ENCODE measurements around the gene RETREG2. TPM values are rescaled to one million over a fixed set of nuclear protein-coding genes. Genes with fewer than 3 reads are reported as not detected.

The RETREG2 gene
- total and polyA plus RNA-seq, 9 donors: 28.9 to 57.7 (median 46.2) TPM

- Histone ChIP-seq H3K27ac (ENCODE audit: low read length) (peak overlapping the region; percentile 99), H3K27me3 (ENCODE audit: control insufficient read depth, insufficient read depth, low read length) (no peaks in the 10 kb centered on the region), H3K4me3 (ENCODE audit: low read length) (peak overlapping the region; percentile 80), H3K36me3 (ENCODE audit: control insufficient read depth, insufficient read depth, low read length) (peaks cover 58% of the 10 kb centered on the region), H3K4me1 (ENCODE audit: control insufficient read depth, insufficient read depth, low read length) (peaks cover 21% of the 10 kb centered on the region), H3K9me3 (replicated peaks; ENCODE audit: control insufficient read depth, low read depth, low read length) (no peaks in the 10 kb centered on the region)
- peak; percentile 64 for DNase-seq
- 2% methylated on average over 33 of the region's 45 CpGs for whole genome bisulfite sequencing (ENCODE audit: insufficient coverage)
These were observed 1.9 kb upstream of the RETREG2 start for GRCh38 chr2:219175928-219176817.

DNA sequence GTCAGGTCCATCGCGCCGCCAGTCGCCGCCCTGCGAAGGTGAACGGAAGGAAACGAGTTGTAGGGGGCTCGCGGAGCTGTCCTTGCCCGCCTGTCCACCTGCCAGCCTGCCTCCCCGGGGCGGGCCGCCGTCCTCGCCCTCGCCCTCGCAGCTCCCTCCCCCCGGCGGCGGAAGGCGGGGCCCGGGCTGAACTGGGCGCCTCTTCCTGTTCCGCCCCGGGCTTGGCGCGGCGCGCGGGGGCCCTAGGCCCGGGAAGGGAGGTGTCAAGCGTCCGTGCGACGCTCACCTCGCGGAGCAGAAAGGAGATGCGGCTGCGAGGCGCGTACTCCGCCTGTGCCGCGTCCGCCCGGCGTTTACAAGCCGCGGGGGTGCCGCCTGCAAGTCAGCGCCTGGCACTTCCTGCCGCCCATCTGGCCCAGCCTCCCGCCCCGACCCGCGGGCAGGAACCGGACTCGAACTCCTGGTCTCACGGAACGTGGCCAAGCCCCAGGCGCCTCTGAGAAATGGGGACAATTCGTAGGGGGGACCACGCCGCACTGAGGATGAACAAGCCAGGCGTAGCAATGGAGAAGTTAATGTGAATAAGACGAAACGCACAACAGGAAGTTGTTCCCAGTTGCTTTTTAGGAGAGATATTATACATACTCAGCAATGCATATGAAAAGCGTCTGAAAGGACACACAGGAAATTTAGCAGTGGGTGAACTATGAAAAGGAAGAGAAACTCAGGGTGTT is 1.1 kb upstream of the RETREG2 start, which contains the start of gene CNPPD1:
TSS of gene CNPPD1 (minus strand) at position 108 of the 734 bp plus-strand sequence. CDS start at position 11, 97 bp downstream.
- Histone ChIP-seq H3K4me3 (ENCODE audit: low read length) (peak within 1 kb of the TSS; percentile 80), H3K9me3 (replicated peaks; ENCODE audit: control insufficient read depth, low read depth, low read length) (no peaks in the 10 kb centered on the region), H3K27me3 (ENCODE audit: control insufficient read depth, insufficient read depth, low read length) (no peaks in the 10 kb centered on the region), H3K4me1 (ENCODE audit: control insufficient read depth, insufficient read depth, low read length) (peaks cover 18% of the 10 kb centered on the region), H3K27ac (ENCODE audit: low read length) (peak within 1 kb of the TSS; percentile 99), H3K36me3 (ENCODE audit: control insufficient read depth, insufficient read depth, low read length) (peaks cover 58% of the 10 kb centered on the region)
- DNase-seq: peak; percentile 94
- WGBS (ENCODE audit: insufficient coverage): 0% methylated on average over 59 of the region's 69 CpGs

GRCh38 chr2:219178377-219179175 is 501 bp downstream of the RETREG2 start:
- DNase-seq: peak; percentile 57
- no peaks in the 10 kb centered on the region for H3K9me3 ChIP-seq (replicated peaks; ENCODE audit: control insufficient read depth, low read depth, low read length)
- peak overlapping the region; percentile 57 for H3K4me3 ChIP-seq (ENCODE audit: low read length)
- WGBS (ENCODE audit: insufficient coverage): under 1% methylated on average over 32 of the region's 45 CpGs
- peak overlapping the region; percentile 47 for H3K27ac ChIP-seq (ENCODE audit: low read length)
- peaks cover 58% of the 10 kb centered on the region for H3K36me3 ChIP-seq (ENCODE audit: control insufficient read depth, insufficient read depth, low read length)
- H3K27me3 ChIP-seq (ENCODE audit: control insufficient read depth, insufficient read depth, low read length): no peaks in the 10 kb centered on the region
- peaks cover 18% of the 10 kb centered on the region for H3K4me1 ChIP-seq (ENCODE audit: control insufficient read depth, insufficient read depth, low read length)

- Histone ChIP-seq H3K4me1 (ENCODE audit: control insufficient read depth, insufficient read depth, low read length) (peaks cover 18% of the 10 kb centered on the region), H3K36me3 (ENCODE audit: control insufficient read depth, insufficient read depth, low read length) (peaks cover 51% of the 10 kb centered on the region), H3K27ac (ENCODE audit: low read length) (no peak overlapping the region), H3K27me3 (ENCODE audit: control insufficient read depth, insufficient read depth, low read length) (no peaks in the 10 kb centered on the region), H3K4me3 (ENCODE audit: low read length) (no peak overlapping the region), H3K9me3 (replicated peaks; ENCODE audit: control insufficient read depth, low read depth, low read length) (no peaks in the 10 kb centered on the region)
- WGBS (ENCODE audit: insufficient coverage): 100% methylated on average over 6 of the region's 9 CpGs
- DNase-seq: no peak
These were observed 1.8 kb downstream of the RETREG2 start for GRCh38 chr2:219179601-219180465.

DNA sequence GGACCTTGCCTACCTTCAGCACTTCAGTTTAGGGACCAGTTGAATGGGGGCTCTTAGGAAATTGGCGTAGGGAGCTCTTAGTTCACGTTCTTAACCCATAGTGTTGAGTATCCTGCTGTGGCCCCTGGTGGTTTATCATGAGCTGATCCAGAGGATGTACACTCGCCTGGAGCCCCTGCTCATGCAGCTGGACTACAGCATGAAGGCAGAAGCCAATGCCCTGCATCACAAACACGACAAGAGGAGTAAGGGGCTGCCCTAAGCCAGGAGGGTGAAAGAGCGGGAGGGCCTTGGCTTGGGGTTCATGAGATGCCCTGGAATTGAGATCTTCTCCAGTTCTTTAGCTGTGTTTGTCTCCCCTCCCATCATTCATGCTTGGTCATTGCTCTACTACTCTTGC is 2.9 kb downstream of the RETREG2 start:
- 94% methylated on average over 5 of the region's 5 CpGs for WGBS (ENCODE audit: insufficient coverage)

GRCh38 chr2:219181531-219181930 is 3.5 kb downstream of the RETREG2 start:
- no peak overlapping the region for H3K27ac ChIP-seq (ENCODE audit: low read length)
- 100% methylated on average over 5 of the region's 6 CpGs for WGBS (ENCODE audit: insufficient coverage)
- H3K27me3 ChIP-seq (ENCODE audit: control insufficient read depth, insufficient read depth, low read length): no peaks in the 10 kb centered on the region
- no peaks in the 10 kb centered on the region for H3K9me3 ChIP-seq (replicated peaks; ENCODE audit: control insufficient read depth, low read depth, low read length)
- no peak for DNase-seq
- no peak overlapping the region for H3K4me3 ChIP-seq (ENCODE audit: low read length)
- peaks cover 11% of the 10 kb centered on the region for H3K4me1 ChIP-seq (ENCODE audit: control insufficient read depth, insufficient read depth, low read length)
- peaks cover 49% of the 10 kb centered on the region for H3K36me3 ChIP-seq (ENCODE audit: control insufficient read depth, insufficient read depth, low read length)

More for the DNA sequence above, 2.9 kb downstream of the RETREG2 start:
- peaks cover 13% of the 10 kb centered on the region for H3K4me1 ChIP-seq (ENCODE audit: control insufficient read depth, insufficient read depth, low read length)
- H3K27me3 ChIP-seq (ENCODE audit: control insufficient read depth, insufficient read depth, low read length): no peaks in the 10 kb centered on the region
- DNase-seq: no peak
- H3K36me3 ChIP-seq (ENCODE audit: control insufficient read depth, insufficient read depth, low read length): peaks cover 49% of the 10 kb centered on the region
- H3K9me3 ChIP-seq (replicated peaks; ENCODE audit: control insufficient read depth, low read depth, low read length): no peaks in the 10 kb centered on the region
- H3K4me3 ChIP-seq (ENCODE audit: low read length): no peak overlapping the region
- no peak overlapping the region for H3K27ac ChIP-seq (ENCODE audit: low read length)

- Histone ChIP-seq H3K4me3 (ENCODE audit: low read length) (no peak overlapping the region), H3K4me1 (ENCODE audit: control insufficient read depth, insufficient read depth, low read length) (peaks cover 10% of the 10 kb centered on the region), H3K27me3 (ENCODE audit: control insufficient read depth, insufficient read depth, low read length) (no peaks in the 10 kb centered on the region), H3K9me3 (replicated peaks; ENCODE audit: control insufficient read depth, low read depth, low read length) (no peaks in the 10 kb centered on the region), H3K36me3 (ENCODE audit: control insufficient read depth, insufficient read depth, low read length) (peaks cover 49% of the 10 kb centered on the region), H3K27ac (ENCODE audit: low read length) (no peak overlapping the region)
- 58% methylated on average over 4 of the region's 8 CpGs for WGBS (ENCODE audit: insufficient coverage)
- no peak for DNase-seq
These were observed 4.5 kb downstream of the RETREG2 start for GRCh38 chr2:219182331-219183150.

DNA sequence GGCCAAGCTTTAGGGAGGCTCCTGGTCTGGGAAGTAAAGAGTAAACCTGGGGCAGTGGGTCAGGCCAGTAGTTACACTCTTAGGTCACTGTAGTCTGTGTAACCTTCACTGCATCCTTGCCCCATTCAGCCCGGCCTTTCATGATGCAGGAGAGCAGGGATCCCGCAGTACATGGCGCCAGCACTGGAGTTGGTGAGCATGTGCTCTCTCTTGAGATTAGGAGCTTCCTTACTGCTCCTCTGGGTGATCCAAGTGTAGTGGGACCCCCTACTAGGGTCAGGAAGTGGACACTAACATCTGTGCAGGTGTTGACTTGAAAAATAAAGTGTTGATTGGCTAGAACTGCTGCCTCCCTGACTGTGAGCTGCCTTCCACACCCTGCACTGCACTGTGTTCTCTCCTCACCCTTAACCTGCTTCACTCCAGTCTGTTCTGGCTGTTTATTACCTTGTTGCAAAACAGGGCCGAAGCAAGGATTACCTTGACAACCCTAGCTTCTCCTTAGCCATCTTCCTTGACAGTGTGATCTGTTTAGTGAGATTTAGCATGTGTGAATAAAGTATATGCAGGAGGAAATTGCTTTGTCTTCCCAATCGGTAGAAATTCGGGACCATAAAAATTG is 5.2 kb downstream of the RETREG2 start:
- DNase-seq: no peak

More for the DNA sequence above, 5.2 kb downstream of the RETREG2 start:
- Histone ChIP-seq H3K36me3 (ENCODE audit: control insufficient read depth, insufficient read depth, low read length) (peaks cover 49% of the 10 kb centered on the region), H3K27ac (ENCODE audit: low read length) (no peak overlapping the region), H3K27me3 (ENCODE audit: control insufficient read depth, insufficient read depth, low read length) (no peaks in the 10 kb centered on the region), H3K4me1 (ENCODE audit: control insufficient read depth, insufficient read depth, low read length) (peaks cover 9% of the 10 kb centered on the region), H3K4me3 (ENCODE audit: low read length) (no peak overlapping the region), H3K9me3 (replicated peaks; ENCODE audit: control insufficient read depth, low read depth, low read length) (no peaks in the 10 kb centered on the region)
- 98% methylated on average over 5 of the region's 6 CpGs for WGBS (ENCODE audit: insufficient coverage)
